OCI-LY1 (cell line): Measurements from ENCODE around the gene DHRS7B.

ENCODE experiments used
- CTCF ChIP-seq: fragments of 200-600 bp; sonication (generic), shearing (Covaris generic); IDR thresholded peaks from 2 replicates; pipeline ENCODE4 v1.5.1; 2017; ENCODE audit warnings: mild to moderate bottlenecking, antibody characterized with exemption, low read length, moderate library complexity, mixed read lengths
- EZH2 ChIP-seq: fragments of 200-600 bp; sonication (generic), shearing (Covaris generic); IDR thresholded peaks from 2 replicates; pipeline ENCODE4 v1.8.0; 2017; ENCODE audit warnings: borderline replicate concordance, mixed run types, mild to moderate bottlenecking, antibody characterized with exemption, low read length, moderate library complexity, mixed read lengths

DNA sequence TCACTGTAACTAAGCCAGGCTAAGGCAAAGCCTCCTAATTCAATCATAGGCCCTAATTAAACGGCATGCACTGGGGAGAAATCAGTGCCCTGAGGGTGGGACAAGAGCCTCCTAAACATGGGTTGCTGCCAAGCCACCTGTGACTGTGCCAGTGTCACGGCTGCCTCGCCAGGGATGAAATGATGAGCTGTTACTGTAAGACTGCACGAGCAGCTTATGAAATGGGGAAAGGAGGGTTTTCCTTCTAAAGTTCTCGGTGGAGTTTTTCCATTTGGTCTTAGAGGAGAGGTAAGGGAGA, 74.5 kb downstream of the DHRS7B start:
- TF ChIP-seq CTCF (no peak), EZH2 (no peak)
